HepG2 (cell line): ENCODE data around the gene PDHA1. TPM values are rescaled to one million over a fixed set of nuclear protein-coding genes. Genes with fewer than 3 reads are reported as not detected.

Experiments used
- ATAC-seq: fragments of 200-7000 bp; cut with Tn5 transposase; 3 replicates; pipeline ENCODE4 v1.9.1; 2020; ENCODE audit warnings: mild to moderate bottlenecking, moderate library complexity
- BruUV-seq: library from RNA; stranded (reverse); fragments of 400-500 nt; replicated peaks from 2 replicates; lab custom pipeline; 2021; lab: Mats Ljungman, UMichigan
- CTCF ChIA-PET: fragments of 300-600 bp; formaldehyde crosslinking; extraction: SDS; loops from one replicate; lab custom pipeline; 2021; ENCODE audit warnings: low total read pairs, inconsistent platforms, low intra/inter-chr PET ratio; lab: Yijun Ruan, JAX
- POLR2A ChIA-PET: fragments of 350-600 bp; sonication (Branson Sonifier 250); formaldehyde crosslinking; loops from one replicate; lab custom pipeline; 2020; ENCODE audit warnings: antibody characterized with exemption, inconsistent platforms; lab: Yijun Ruan, JAX
- DNase-seq: peaks from one replicate; pipeline ENCODE4 v3.0.0-alpha.2; 2015; ENCODE audit warnings: low spot score
- FAIRE-seq: peaks from 3 replicates; lab custom pipeline; 2011; peaks lifted over from hg19 to GRCh38; lab: Jason Lieb, UNC
- H2AFZ ChIP-seq: one replicate; pipeline ENCODE4 v1.6.1; 2011; ENCODE audit warnings: low read length, inconsistent platforms
- H3K27ac ChIP-seq: fragments of 300-600 bp; 3 replicates; pipeline ENCODE4 v1.8.0; 2011; ENCODE audit warnings: mixed run types, mild to moderate bottlenecking, mixed read lengths, low read length, inconsistent platforms; ENCODE audit not compliant: insufficient read depth; ENCODE audit errors: extremely low read length
- H3K27me3 ChIP-seq, 2 experiments: fragments of 200-600 bp in 1 of 2; 2 replicates in 1 of 2; 3 replicates in 1 of 2; pipeline versions ENCODE4 v1.6.0 to v1.8.0; 2011; ENCODE audit warnings: low read length in 2 of 2, mild to moderate bottlenecking in 2 of 2, moderate library complexity in 2 of 2, inconsistent platforms in 1 of 2; ENCODE audit not compliant: insufficient read depth in 2 of 2, control insufficient read depth in 1 of 2
- H3K36me3 ChIP-seq, 2 experiments: fragments of 200-600 bp in 1 of 2; replicated peaks in 1 of 2; 2 replicates in 1 of 2; 3 replicates in 1 of 2; pipeline versions ENCODE4 v1.5.1 to v1.8.0; 2011; ENCODE audit warnings: low read length in 2 of 2, inconsistent platforms in 1 of 2; ENCODE audit not compliant: insufficient read depth in 2 of 2, control insufficient read depth in 1 of 2
- H3K4me1 ChIP-seq: 2 replicates; pipeline ENCODE4 v1.5.1; 2012; ENCODE audit warnings: low read length, inconsistent platforms; ENCODE audit not compliant: insufficient read depth
- H3K4me2 ChIP-seq: 2 replicates; pipeline ENCODE4 v1.6.0; 2011; ENCODE audit warnings: low read depth, low read length, inconsistent platforms
- H3K4me3 ChIP-seq, 3 experiments: fragments of 200-600 bp in 1 of 3; sonication (generic), shearing (Covaris generic) in 1 of 3; replicated peaks in 1 of 3; 2 replicates each; pipeline ENCODE4 v1.5.1; 2011 to 2016; ENCODE audit warnings: low read length in 3 of 3, inconsistent platforms in 2 of 3, low read depth in 2 of 3, mild to moderate bottlenecking in 2 of 3, control low read depth in 1 of 3, mixed read lengths in 1 of 3; ENCODE audit not compliant: insufficient read depth in 1 of 3
- H3K79me2 ChIP-seq: one replicate; pipeline ENCODE4 v1.6.1; 2011; ENCODE audit warnings: low read length, inconsistent platforms; ENCODE audit not compliant: insufficient read depth
- H3K9ac ChIP-seq: 2 replicates; pipeline ENCODE4 v1.6.0; 2011; ENCODE audit warnings: mild to moderate bottlenecking, low read depth, low read length, inconsistent platforms; ENCODE audit not compliant: insufficient read depth
- H3K9me3 ChIP-seq: 2 replicates; pipeline ENCODE4 v1.5.1; 2012; ENCODE audit warnings: mild to moderate bottlenecking, low read length
- H4K20me1 ChIP-seq: 2 replicates; pipeline ENCODE4 v1.6.0; 2011; ENCODE audit warnings: inconsistent platforms, mild to moderate bottlenecking, low read length, moderate library complexity; ENCODE audit not compliant: insufficient read depth
- ASH2L ChIP-seq: fragments of 300-600, 200-600 bp; sonication (generic); IDR thresholded peaks from 2 replicates; pipeline ENCODE4 v1.7.0; 2017; ENCODE audit warnings: low read depth, mild to moderate bottlenecking, moderate library complexity, mixed read lengths, low read length; ENCODE audit not compliant: insufficient read length
- ATF3 ChIP-seq: sonication (generic); formaldehyde crosslinking; IDR thresholded peaks from 2 replicates; pipeline ENCODE4 v1.4.0; 2020; ENCODE audit warnings: missing genetic modification reagents
- BCL3 ChIP-seq: sonication (generic); formaldehyde crosslinking; IDR thresholded peaks from 2 replicates; pipeline ENCODE4 v1.5.1; 2020; ENCODE audit warnings: mild to moderate bottlenecking, missing genetic modification reagents, moderate library complexity
- CHD4 ChIP-seq: fragments of 200-600 bp; sonication (generic); IDR thresholded peaks from 2 replicates; pipeline ENCODE4 v1.7.0; 2017; ENCODE audit warnings: mild to moderate bottlenecking, low read length, borderline replicate concordance
- GMEB1 ChIP-seq: sonication (generic); formaldehyde crosslinking; IDR thresholded peaks from 2 replicates; pipeline ENCODE4 v1.5.1; 2020; ENCODE audit warnings: missing genetic modification reagents, mild to moderate bottlenecking, borderline replicate concordance
- HNRNPH1 ChIP-seq: fragments of 200-400 bp; formaldehyde crosslinking; optimal IDR thresholded peaks from 2 replicates; pipeline ENCODE3; 2017; ENCODE audit warnings: mild to moderate bottlenecking, low read depth, low read length
- IKZF4 ChIP-seq: sonication (generic); formaldehyde crosslinking; IDR thresholded peaks from 2 replicates; pipeline ENCODE4 v1.5.1; 2020; ENCODE audit warnings: borderline replicate concordance, mild to moderate bottlenecking, low read depth, missing genetic modification reagents; ENCODE audit errors: not compliant biosample characterization
- REL ChIP-seq: sonication (generic); formaldehyde crosslinking; conservative IDR thresholded peaks from 2 replicates; pipeline ENCODE4 v1.8.0; 2022; ENCODE audit warnings: mild to moderate bottlenecking, missing genetic modification reagents, moderate library complexity
- ZBTB1 ChIP-seq: sonication (generic); formaldehyde crosslinking; IDR thresholded peaks from 2 replicates; pipeline ENCODE4 v1.4.0; 2020; ENCODE audit warnings: missing genetic modification reagents, borderline replicate concordance
- ZBTB3 ChIP-seq: sonication (generic); formaldehyde crosslinking; IDR thresholded peaks from 2 replicates; pipeline ENCODE4 v1.4.0; 2020; ENCODE audit warnings: low read depth, mild to moderate bottlenecking, moderate library complexity, missing genetic modification reagents, borderline replicate concordance
- ZBTB43 ChIP-seq: sonication (generic); formaldehyde crosslinking; conservative IDR thresholded peaks from 2 replicates; pipeline ENCODE4 v1.4.0; 2020; ENCODE audit warnings: missing genetic modification reagents
- ZNF451 ChIP-seq: sonication (generic); formaldehyde crosslinking; IDR thresholded peaks from 2 replicates; pipeline ENCODE4 v1.5.0; 2020; ENCODE audit warnings: mild to moderate bottlenecking, missing genetic modification reagents
- ZNF773 ChIP-seq: sonication (generic); formaldehyde crosslinking; IDR thresholded peaks from 2 replicates; pipeline ENCODE4 v1.4.0; 2020; ENCODE audit warnings: missing genetic modification reagents, borderline replicate concordance
- WGBS: methylation state at CpG from one replicate; pipeline ENCODE4 v1.1.6; 2017; ENCODE audit warnings: low lambda C conversion rate; 5-methylcytosine and 5-hydroxymethylcytosine counted together
- in situ Hi-C: cut with HindIII; loops from 2 replicates; pipeline ENCODE4 v1.10.0; 2017; ENCODE audit warnings: low pct_unique_long_range_greater_than_20kb; ENCODE audit not compliant: extremely low pct_ligation_motif_present
- intact Hi-C: fragments of 100-400 bp; cut with micrococcal nuclease; formaldehyde crosslinking; loops from one replicate; pipeline ENCODE4 v1.10.0; 2022; ENCODE audit not compliant: unreplicated experiment
- polyA plus RNA-seq, 8 experiments: library from polyadenylated mRNA; depleted of rRNA in 3 of 8; stranded (reverse) in 7 of 8; unstranded in 1 of 8; fragments of >200 nt; fragmentation: Illumina TruSeq in 4 of 8; extraction: Trizol in 4 of 8; gene quantifications; 2 replicates each; pipeline versions ENCODE4 v1.2.1 to v1.2.3, GENCODE V29; 2011 to 2016; ENCODE audit warnings: low read depth in 4 of 8, missing spikeins in 1 of 8, mixed read lengths in 1 of 8; ENCODE audit not compliant: insufficient read depth in 1 of 8
- total RNA-seq, 5 experiments: library from RNA; depleted of rRNA; stranded (reverse); fragments of >200 nt; fragmentation: Illumina TruSeq; extraction: Trizol; gene quantifications; 2 replicates each; pipeline ENCODE4 v1.2.3, GENCODE V29; 2016; ENCODE audit warnings: low read depth in 1 of 5

The PDHA1 gene
- total and polyA plus RNA-seq, 2 of the 13 experiments (the other 11 are each of a cell fraction or from before 2014, with no cell fraction given) = 177 to 249 TPM

GRCh38 chrX:19392703-19393102, 49.0 kb downstream of the PDHA1 start:
- Histone ChIP-seq H3K4me2 (no peak overlapping the region), H3K27ac (no peak overlapping the region), H2AFZ (no peak overlapping the region), H3K36me3 (no peaks in the 10 kb centered on the region; a peak in 1 of 5 replicates), H3K9me3 (no peaks in the 10 kb centered on the region), H3K27me3 (no peaks in the 10 kb centered on the region), H3K9ac (no peak overlapping the region), H4K20me1 (no peaks in the 10 kb centered on the region), H3K4me1 (no peaks in the 10 kb centered on the region), H3K4me3 (no peak overlapping the region), H3K79me2 (no peaks in the 10 kb centered on the region)
- BruUV-seq = no TSS peak
- FAIRE-seq (no peak), DNase-seq (no peak), ATAC-seq (no peak)
- CTCF ChIA-PET = no interaction called here
- intact Hi-C loops (no loop called here), in situ Hi-C loops (no loop called here)
- no peak for TF ChIP-seq ATF3 (CRISPR knock-in tag)
- WGBS = no CpG with 5 or more reads among the region's 4 CpGs
- POLR2A ChIA-PET = no interaction called here

- H3K4me3 ChIP-seq = no peak overlapping the region
- no TSS peak for BruUV-seq
- H2AFZ ChIP-seq = no peak overlapping the region
- ChIA-PET POLR2A (no interaction called here), CTCF (no interaction called here)
- H4K20me1 ChIP-seq = no peaks in the 10 kb centered on the region
- no peaks in the 10 kb centered on the region for H3K36me3 ChIP-seq
- in situ Hi-C loops = no loop called here
- no peaks in the 10 kb centered on the region for H3K9me3 ChIP-seq
- no peaks in the 10 kb centered on the region for H3K4me1 ChIP-seq
- H3K27me3 ChIP-seq = no peaks in the 10 kb centered on the region
- ATAC-seq (no peak), FAIRE-seq (no peak), DNase-seq (no peak)
- no peaks in the 10 kb centered on the region for H3K79me2 ChIP-seq
- no peak overlapping the region for H3K27ac ChIP-seq
- intact Hi-C loops = no loop called here
- no peak overlapping the region for H3K4me2 ChIP-seq
- no peak overlapping the region for H3K9ac ChIP-seq
- TF ChIP-seq HNRNPH1 (no peak), ZNF451 (CRISPR knock-in tag) (no peak), ASH2L (no peak), ZBTB1 (no peak), GMEB1 (CRISPR knock-in tag) (no peak), ZNF773 (no peak), ZBTB43 (CRISPR knock-in tag) (no peak), BCL3 (CRISPR knock-in tag) (no peak), REL (CRISPR knock-in tag) (no peak), CHD4 (no peak), IKZF4 (CRISPR knock-in tag) (no peak), ZBTB3 (no peak)
Measured at GRCh38 chrX:19403696-19404095, 60.0 kb downstream of the PDHA1 start.
